GM12801 (cell line): ENCODE data around the gene UAP1.

Experiments used
- TF ChIP-seq, protein P1 (sequence below): IDR thresholded peaks from one replicate; pipeline ENCODE4 v1.5.1; 2011; ENCODE audit warnings: control low read depth; ENCODE audit not compliant: insufficient read length; ENCODE audit errors: extremely low read depth

UAP1 gene

DNA sequence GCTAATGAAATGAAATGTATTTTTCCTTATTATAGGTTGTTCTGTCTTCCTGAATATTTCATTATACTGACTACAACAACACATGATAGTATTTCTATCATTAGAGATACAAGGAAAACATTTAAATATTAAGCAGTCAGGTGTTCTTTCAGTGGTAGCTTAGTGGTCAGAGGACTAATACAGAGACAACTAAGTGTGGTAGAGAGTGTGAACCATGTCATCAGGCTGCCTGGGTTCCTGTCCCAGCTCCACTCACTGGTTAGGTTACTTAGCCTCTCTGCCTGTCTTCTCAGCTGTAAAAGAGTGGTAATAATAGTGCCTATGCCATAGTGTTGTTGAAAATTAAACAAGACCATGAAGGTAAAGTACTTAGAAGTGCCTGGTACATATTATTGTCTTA lies 3.9 kb downstream of the UAP1 start:
- TF ChIP-seq, protein P1, sequence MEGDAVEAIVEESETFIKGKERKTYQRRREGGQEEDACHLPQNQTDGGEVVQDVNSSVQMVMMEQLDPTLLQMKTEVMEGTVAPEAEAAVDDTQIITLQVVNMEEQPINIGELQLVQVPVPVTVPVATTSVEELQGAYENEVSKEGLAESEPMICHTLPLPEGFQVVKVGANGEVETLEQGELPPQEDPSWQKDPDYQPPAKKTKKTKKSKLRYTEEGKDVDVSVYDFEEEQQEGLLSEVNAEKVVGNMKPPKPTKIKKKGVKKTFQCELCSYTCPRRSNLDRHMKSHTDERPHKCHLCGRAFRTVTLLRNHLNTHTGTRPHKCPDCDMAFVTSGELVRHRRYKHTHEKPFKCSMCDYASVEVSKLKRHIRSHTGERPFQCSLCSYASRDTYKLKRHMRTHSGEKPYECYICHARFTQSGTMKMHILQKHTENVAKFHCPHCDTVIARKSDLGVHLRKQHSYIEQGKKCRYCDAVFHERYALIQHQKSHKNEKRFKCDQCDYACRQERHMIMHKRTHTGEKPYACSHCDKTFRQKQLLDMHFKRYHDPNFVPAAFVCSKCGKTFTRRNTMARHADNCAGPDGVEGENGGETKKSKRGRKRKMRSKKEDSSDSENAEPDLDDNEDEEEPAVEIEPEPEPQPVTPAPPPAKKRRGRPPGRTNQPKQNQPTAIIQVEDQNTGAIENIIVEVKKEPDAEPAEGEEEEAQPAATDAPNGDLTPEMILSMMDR: no peak

GRCh38 chr1:162566870-162567269 lies 5.3 kb downstream of the UAP1 start:
- TF ChIP-seq, protein P1: no peak

DNA sequence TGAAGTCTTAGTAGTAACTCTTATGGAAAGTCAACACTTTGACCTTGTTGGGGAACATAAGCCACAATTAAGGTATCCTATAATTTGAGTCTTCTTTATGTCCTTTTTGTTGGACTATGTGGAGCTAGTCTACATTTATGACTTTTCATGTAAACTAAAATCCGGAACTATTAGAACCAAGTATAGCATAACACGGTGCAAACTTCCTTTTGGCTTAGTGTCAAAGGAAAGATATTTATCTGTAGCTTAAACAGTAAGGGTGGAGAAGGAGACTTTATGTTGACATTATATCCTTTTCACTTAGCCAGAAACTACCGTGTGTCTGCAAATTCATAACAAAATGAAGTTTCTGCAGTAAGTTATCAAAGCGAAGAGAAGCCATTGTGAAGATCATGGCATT lies 7.3 kb downstream of the UAP1 start:
- TF ChIP-seq, protein P1: no peak

DNA sequence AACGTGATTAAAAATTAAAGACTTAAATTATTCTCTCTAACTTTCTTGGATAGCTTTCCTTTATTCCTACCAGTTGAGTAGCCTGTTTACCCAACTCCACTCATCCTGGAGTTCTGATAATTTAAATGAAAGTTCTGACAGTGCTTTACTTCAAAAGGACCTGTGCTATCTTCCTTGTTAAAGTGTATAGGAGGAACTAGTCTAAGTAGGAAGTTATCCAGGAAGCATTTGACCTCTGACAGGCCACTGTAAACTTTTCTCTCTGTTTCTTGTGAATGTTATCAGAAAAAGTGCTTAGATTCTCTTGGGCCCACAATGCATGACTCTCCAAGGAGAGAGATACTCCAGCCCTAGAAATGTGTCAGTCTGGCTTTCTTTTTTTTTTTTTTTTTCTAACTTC lies 9.2 kb downstream of the UAP1 start:
- TF ChIP-seq, protein P1: no peak

- TF ChIP-seq, protein P1: no peak
These were observed 10.2 kb downstream of the UAP1 start for GRCh38 chr1:162571696-162572095.

GRCh38 chr1:162573136-162573535 lies 11.6 kb downstream of the UAP1 start:
- TF ChIP-seq, protein P1: no peak

DNA sequence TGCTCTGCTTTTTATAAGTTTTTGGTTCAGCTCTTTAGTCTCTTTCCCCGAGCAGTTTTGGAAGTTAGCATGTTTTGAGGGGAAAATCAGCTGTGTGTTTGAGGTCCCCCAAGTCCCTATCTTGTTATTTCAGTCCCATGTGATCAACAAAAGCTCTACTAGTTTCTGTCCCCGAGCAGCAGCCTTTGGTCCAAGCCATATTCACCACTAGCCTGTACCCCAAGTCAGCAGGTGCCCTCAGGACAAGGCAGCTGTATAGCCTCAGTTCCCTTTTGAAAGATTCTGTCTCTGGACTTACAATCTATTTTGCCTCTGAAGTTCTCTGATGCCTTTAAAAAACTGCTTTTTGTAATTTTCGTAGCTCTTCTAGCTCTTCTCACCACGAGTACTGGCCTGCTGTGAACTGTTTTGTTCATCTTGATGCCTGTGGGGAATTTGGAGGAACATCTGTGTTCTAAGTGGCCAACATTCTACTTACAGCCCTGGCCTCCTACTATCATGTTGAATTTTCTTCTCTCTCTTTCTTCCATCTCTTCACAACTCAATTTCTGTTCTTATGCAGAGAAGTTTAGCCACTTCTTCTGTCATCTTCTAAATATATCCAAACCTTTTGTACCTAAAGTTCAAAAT lies 16.7 kb downstream of the UAP1 start:
- TF ChIP-seq, protein P1: no peak
